ENCODE results near the gene OR52K2. TPM values are rescaled to one million over a fixed set of nuclear protein-coding genes. Genes with fewer than 3 reads are reported as not detected.
A peak's percentile ranks its signal among the peaks of the same experiment; 100 is the strongest.

Gene OR52K2
- total and polyA plus RNA-seq, 2 experiments from 2014 or later = not detected

DNA sequence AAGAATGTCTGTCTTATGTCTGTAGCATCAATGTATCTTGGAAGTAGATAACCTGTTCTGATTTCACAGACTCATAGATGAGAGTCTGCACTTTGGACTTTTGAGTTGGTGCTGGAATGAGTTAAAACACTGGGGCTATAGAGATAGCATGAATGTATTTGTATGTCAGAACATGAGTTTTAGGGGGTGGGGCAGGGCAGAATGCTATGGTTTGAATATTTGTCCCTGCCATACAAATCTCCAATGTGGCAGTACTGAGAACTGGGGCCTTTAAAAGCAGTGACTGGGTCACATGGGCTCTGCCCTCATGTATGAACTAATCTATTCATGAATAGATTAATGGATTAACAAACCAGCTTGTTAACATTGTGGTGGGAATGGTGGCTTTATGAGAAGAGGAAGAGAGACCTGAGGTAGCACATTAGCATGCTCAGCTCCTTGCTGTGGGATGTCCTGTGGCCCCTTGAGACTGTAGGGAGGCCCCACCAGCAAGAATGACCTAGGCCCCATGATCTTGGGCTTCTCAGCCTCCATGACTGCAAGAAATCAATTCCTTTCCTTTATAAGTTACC lies 17.9 kb downstream of the OR52K2 start:
- no peaks in the 10 kb centered on the region for H3K27me3 ChIP-seq (ENCODE audit: insufficient read depth)
- no peak for DNase-seq (ENCODE audit: low spot score)

More for the DNA sequence above, 17.9 kb downstream of the OR52K2 start:
- Histone ChIP-seq H3K27ac (ENCODE audit: low read depth) (no peak overlapping the region), H3K4me2 (no peak overlapping the region; the same call in 1 of the 2 replicates), H3K36me3 (ENCODE audit: insufficient read depth) (0 out of 2 replicates have a peak, but pooled peaks cover 5% of the 10 kb centered on the region), H3K4me1 (ENCODE audit: insufficient read depth) (peaks cover 15% of the 10 kb centered on the region), H4K20me1 (replicated peaks; ENCODE audit: insufficient read depth) (no peaks in the 10 kb centered on the region), H3K4me3 (no peak overlapping the region), H3F3A (replicated peaks; ENCODE audit: low read depth) (no peaks in the 10 kb centered on the region), H3K79me2 (replicated peaks; ENCODE audit: insufficient read depth) (no peaks in the 10 kb centered on the region), H2AFZ (peak overlapping the region; percentile 90; the same call in 1 of the 2 replicates), H3K9me2 (ENCODE audit: insufficient read depth) (peaks cover 23% of the 10 kb centered on the region)
- peaks cover 32% of the 10 kb centered on the region for H3K9me3 Mint-ChIP-seq
- H3K27me3 Mint-ChIP-seq (ENCODE audit: insufficient read depth, low read depth, poor library complexity) = peaks cover 5% of the 10 kb centered on the region
- H3K4me1 Mint-ChIP-seq = peaks cover 14% of the 10 kb centered on the region; the same call in 2 of the 3 replicates
- H3K4me3 Mint-ChIP-seq = no peak overlapping the region
- TF ChIP-seq NANOG (IDR thresholded peaks at IDR 0.05; ENCODE audit: borderline replicate concordance) = no peak
- TF ChIP-seq, protein P1, sequence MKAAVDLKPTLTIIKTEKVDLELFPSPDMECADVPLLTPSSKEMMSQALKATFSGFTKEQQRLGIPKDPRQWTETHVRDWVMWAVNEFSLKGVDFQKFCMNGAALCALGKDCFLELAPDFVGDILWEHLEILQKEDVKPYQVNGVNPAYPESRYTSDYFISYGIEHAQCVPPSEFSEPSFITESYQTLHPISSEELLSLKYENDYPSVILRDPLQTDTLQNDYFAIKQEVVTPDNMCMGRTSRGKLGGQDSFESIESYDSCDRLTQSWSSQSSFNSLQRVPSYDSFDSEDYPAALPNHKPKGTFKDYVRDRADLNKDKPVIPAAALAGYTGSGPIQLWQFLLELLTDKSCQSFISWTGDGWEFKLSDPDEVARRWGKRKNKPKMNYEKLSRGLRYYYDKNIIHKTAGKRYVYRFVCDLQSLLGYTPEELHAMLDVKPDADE (IDR thresholded peaks at IDR 0.05) = no peak
- TF ChIP-seq STAT1 (IDR thresholded peaks at IDR 0.05; ENCODE audit: unreplicated experiment) = no peak
- no peak for TF ChIP-seq ZNF114 (CRISPR knock-in tag; IDR thresholded peaks at IDR 0.05)
- no peak for TF ChIP-seq EZH2phosphoT487 (IDR thresholded peaks at IDR 0.05; ENCODE audit: unreplicated experiment)
- no peak for TF ChIP-seq POLR2AphosphoS5 (IDR thresholded peaks at IDR 0.05; ENCODE audit: low read depth)
- TF ChIP-seq, protein P2, sequence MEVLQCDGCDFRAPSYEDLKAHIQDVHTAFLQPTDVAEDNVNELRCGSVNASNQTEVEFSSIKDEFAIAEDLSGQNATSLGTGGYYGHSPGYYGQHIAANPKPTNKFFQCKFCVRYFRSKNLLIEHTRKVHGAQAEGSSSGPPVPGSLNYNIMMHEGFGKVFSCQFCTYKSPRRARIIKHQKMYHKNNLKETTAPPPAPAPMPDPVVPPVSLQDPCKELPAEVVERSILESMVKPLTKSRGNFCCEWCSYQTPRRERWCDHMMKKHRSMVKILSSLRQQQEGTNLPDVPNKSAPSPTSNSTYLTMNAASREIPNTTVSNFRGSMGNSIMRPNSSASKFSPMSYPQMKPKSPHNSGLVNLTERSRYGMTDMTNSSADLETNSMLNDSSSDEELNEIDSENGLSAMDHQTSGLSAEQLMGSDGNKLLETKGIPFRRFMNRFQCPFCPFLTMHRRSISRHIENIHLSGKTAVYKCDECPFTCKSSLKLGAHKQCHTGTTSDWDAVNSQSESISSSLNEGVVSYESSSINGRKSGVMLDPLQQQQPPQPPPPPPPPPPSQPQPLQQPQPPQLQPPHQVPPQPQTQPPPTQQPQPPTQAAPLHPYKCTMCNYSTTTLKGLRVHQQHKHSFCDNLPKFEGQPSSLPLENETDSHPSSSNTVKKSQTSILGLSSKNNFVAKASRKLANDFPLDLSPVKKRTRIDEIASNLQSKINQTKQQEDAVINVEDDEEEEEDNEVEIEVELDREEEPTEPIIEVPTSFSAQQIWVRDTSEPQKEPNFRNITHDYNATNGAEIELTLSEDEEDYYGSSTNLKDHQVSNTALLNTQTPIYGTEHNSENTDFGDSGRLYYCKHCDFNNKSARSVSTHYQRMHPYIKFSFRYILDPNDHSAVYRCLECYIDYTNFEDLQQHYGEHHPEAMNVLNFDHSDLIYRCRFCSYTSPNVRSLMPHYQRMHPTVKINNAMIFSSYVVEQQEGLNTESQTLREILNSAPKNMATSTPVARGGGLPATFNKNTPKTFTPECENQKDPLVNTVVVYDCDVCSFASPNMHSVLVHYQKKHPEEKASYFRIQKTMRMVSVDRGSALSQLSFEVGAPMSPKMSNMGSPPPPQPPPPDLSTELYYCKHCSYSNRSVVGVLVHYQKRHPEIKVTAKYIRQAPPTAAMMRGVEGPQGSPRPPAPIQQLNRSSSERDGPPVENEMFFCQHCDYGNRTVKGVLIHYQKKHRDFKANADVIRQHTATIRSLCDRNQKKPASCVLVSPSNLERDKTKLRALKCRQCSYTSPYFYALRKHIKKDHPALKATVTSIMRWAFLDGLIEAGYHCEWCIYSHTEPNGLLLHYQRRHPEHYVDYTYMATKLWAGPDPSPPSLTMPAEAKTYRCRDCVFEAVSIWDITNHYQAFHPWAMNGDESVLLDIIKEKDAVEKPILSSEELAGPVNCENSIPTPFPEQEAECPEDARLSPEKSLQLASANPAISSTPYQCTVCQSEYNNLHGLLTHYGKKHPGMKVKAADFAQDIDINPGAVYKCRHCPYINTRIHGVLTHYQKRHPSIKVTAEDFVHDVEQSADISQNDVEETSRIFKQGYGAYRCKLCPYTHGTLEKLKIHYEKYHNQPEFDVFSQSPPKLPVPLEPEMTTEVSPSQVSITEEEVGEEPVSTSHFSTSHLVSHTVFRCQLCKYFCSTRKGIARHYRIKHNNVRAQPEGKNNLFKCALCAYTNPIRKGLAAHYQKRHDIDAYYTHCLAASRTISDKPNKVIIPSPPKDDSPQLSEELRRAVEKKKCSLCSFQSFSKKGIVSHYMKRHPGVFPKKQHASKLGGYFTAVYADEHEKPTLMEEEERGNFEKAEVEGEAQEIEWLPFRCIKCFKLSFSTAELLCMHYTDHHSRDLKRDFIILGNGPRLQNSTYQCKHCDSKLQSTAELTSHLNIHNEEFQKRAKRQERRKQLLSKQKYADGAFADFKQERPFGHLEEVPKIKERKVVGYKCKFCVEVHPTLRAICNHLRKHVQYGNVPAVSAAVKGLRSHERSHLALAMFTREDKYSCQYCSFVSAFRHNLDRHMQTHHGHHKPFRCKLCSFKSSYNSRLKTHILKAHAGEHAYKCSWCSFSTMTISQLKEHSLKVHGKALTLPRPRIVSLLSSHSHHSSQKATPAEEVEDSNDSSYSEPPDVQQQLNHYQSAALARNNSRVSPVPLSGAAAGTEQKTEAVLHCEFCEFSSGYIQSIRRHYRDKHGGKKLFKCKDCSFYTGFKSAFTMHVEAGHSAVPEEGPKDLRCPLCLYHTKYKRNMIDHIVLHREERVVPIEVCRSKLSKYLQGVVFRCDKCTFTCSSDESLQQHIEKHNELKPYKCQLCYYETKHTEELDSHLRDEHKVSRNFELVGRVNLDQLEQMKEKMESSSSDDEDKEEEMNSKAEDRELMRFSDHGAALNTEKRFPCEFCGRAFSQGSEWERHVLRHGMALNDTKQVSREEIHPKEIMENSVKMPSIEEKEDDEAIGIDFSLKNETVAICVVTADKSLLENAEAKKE (CRISPR knock-in tag; IDR thresholded peaks at IDR 0.05) = no peak
- no peak for TF ChIP-seq CREB1 (CRISPR knock-in tag; IDR thresholded peaks at IDR 0.05; ENCODE audit: low read depth)
- no peak for TF ChIP-seq EZH2 (IDR thresholded peaks at IDR 0.05; ENCODE audit: low read depth, unreplicated experiment)
- no peak for TF ChIP-seq REST (IDR thresholded peaks at IDR 0.05; ENCODE audit: unreplicated experiment)
- TF ChIP-seq CTCF (conservative IDR thresholded peaks at IDR 0.05; ENCODE audit: low read depth in 2 of 2) = no peak
- no peak for TF ChIP-seq JUNB (IDR thresholded peaks at IDR 0.05; ENCODE audit: unreplicated experiment)
- TF ChIP-seq ZNF331 (CRISPR knock-in tag; IDR thresholded peaks at IDR 0.05; ENCODE audit: low read depth) = no peak
- peaks cover 17% of the 10 kb centered on the region for H3K36me3 Mint-ChIP-seq (ENCODE audit: low read depth)
- no peak overlapping the region for H3K27ac Mint-ChIP-seq
- ATAC-seq = no peak

Data from GM23338 (cell line).